HG02885 (cell line): ENCODE results near the gene TLE1.
"Not testable (repeated sequence)": the region's sequence is repeated elsewhere in the genome, so short reads cannot be mapped to it uniquely, and the experiment has no call there.

ENCODE experiments used
- ATAC-seq: cut with Tn5 transposase; IDR thresholded peaks from one replicate; pipeline ENCODE4 v1.9.1; 2021; ENCODE audit warnings: mild to moderate bottlenecking; ENCODE audit not compliant: unreplicated experiment, poor library complexity

Gene TLE1

GRCh38 chr9:81656871-81657337 is 32.4 kb downstream of the TLE1 start:
- no peak for ATAC-seq

GRCh38 chr9:81656004-81656403 is 33.3 kb downstream of the TLE1 start:
- peak; percentile 92 for ATAC-seq

- no peak for ATAC-seq
Measured at GRCh38 chr9:81653240-81653639, 36.1 kb downstream of the TLE1 start.

- no peak for ATAC-seq
Measured at GRCh38 chr9:81652058-81652687, 37.2 kb downstream of the TLE1 start.

GRCh38 chr9:81650586-81651515 is 38.5 kb downstream of the TLE1 start:
- no peak for ATAC-seq

- no peak for ATAC-seq
Measured at GRCh38 chr9:81649475-81650240, 39.7 kb downstream of the TLE1 start.

- ATAC-seq = no peak
Measured at GRCh38 chr9:81648891-81649290, 40.5 kb downstream of the TLE1 start.

GRCh38 chr9:81646337-81646736 is 43.0 kb downstream of the TLE1 start:
- no peak for ATAC-seq

GRCh38 chr9:81644513-81644912 is 44.8 kb downstream of the TLE1 start:
- ATAC-seq = not testable (repeated sequence)

- peak; percentile 78 for ATAC-seq
Measured at GRCh38 chr9:81637276-81637675, 52.1 kb downstream of the TLE1 start.

GRCh38 chr9:81636255-81636599 is 53.1 kb downstream of the TLE1 start:
- ATAC-seq = no peak

- ATAC-seq = no peak
Measured at GRCh38 chr9:81635521-81636254, 53.7 kb downstream of the TLE1 start.

- no peak for ATAC-seq
Measured at GRCh38 chr9:81634915-81635516, 54.3 kb downstream of the TLE1 start.

GRCh38 chr9:81633952-81634854 is 55.1 kb downstream of the TLE1 start:
- no peak for ATAC-seq

- no peak for ATAC-seq
Measured at GRCh38 chr9:81632599-81632998, 56.7 kb downstream of the TLE1 start.

- ATAC-seq = no peak
Measured at GRCh38 chr9:81631218-81631745, 58.1 kb downstream of the TLE1 start.

GRCh38 chr9:81629440-81629839 is 59.9 kb downstream of the TLE1 start:
- ATAC-seq = no peak

GRCh38 chr9:81628897-81629296 is 60.5 kb downstream of the TLE1 start:
- ATAC-seq = no peak

GRCh38 chr9:81627481-81627880 is 61.9 kb downstream of the TLE1 start:
- no peak for ATAC-seq
